Left colon (tissue), 2 donors: ENCODE results near the gene CCDC88C. TPM values are rescaled to one million over a fixed set of nuclear protein-coding genes. Genes with fewer than 3 reads are reported as not detected.
A peak's percentile ranks its signal among the peaks of the same experiment; 100 is the strongest.

Source experiments
- ATAC-seq: fragments of 200-7000 bp; cut with Tn5 transposase; one replicate; pipeline ENCODE4 v1.9.1; 2020; ENCODE audit warnings: mild to moderate bottlenecking, moderate library complexity
- DNase-seq, 2 donors: peaks; one replicate each; pipeline ENCODE4 v3.0.0-alpha.2; 2020
- intact Hi-C, 2 donors: fragments of 100-400 bp; cut with DNase I in 1 of 2; cut with micrococcal nuclease in 1 of 2; formaldehyde crosslinking; loops; one replicate each; pipeline versions ENCODE4 v1.11.2 to v1.14.0; 2022; cut with DNase I, micrococcal nuclease
- total RNA-seq, 2 donors: library from RNA; stranded (reverse); fragmentation: NEBNext Ultra II Directional; extraction: Animal tissue kit (Norgen Biotek cat#: 25700); gene quantifications; one replicate each; pipeline ENCODE4 v1.2.1, GENCODE V29; 2021
- donor health status: DM: no; HTN: no; CAD: no.
- donor health status: DM: yes; HTN: yes; CAD: no.

Gene CCDC88C
- total RNA-seq, 2 donors from 2014 or later: 52.4 to 65.8 TPM

DNA sequence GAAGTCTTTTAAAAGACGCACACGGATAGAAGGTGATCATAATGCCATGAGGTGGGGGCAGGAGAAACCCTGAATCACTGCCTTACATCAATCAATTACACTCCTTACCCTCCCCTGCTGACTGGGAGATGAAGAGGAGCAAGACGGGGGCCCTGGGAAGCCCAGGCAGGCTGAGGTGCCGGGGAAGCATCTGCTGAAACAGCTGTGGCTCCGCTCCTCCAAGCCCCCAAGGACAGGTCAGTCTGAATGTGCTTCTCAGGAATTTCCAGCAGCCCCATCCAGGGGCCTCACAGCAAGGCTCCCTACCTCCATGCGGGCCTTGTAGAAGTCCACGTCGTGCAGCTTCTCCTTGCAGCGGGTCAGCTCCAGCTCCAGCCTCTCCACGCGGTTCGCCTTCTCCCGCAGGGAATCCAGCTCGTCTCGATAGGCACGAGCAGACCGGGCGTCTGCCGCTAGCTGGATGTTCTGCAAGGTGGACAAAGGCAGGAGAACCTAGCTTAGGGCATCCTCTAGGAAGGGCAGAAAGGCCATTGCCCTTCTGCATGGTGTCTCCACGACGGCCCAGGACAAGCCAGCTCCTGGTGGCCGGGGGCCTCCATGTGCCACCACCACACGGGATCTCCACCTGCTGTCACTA is 79.8 kb downstream of the CCDC88C start:
- intact Hi-C loops: no loop called here
- ATAC-seq (no peak), DNase-seq (no peak)

- intact Hi-C loops: no loop called here
- DNase-seq (no peak), ATAC-seq (no peak)
Measured at GRCh38 chr14:91336093-91336450, 81.5 kb downstream of the CCDC88C start.

- no peak for DNase-seq
- no peak for ATAC-seq
- intact Hi-C loops: no loop called here
Measured at GRCh38 chr14:91335191-91336092, 82.2 kb downstream of the CCDC88C start.

- no peak for DNase-seq
- no peak for ATAC-seq
- intact Hi-C loops: no loop called here
Measured at GRCh38 chr14:91333650-91334039, 84.0 kb downstream of the CCDC88C start.

GRCh38 chr14:91332986-91333649 is 84.5 kb downstream of the CCDC88C start:
- ATAC-seq (peak; percentile 17), DNase-seq (no peak)
- intact Hi-C loops: no loop called here

DNA sequence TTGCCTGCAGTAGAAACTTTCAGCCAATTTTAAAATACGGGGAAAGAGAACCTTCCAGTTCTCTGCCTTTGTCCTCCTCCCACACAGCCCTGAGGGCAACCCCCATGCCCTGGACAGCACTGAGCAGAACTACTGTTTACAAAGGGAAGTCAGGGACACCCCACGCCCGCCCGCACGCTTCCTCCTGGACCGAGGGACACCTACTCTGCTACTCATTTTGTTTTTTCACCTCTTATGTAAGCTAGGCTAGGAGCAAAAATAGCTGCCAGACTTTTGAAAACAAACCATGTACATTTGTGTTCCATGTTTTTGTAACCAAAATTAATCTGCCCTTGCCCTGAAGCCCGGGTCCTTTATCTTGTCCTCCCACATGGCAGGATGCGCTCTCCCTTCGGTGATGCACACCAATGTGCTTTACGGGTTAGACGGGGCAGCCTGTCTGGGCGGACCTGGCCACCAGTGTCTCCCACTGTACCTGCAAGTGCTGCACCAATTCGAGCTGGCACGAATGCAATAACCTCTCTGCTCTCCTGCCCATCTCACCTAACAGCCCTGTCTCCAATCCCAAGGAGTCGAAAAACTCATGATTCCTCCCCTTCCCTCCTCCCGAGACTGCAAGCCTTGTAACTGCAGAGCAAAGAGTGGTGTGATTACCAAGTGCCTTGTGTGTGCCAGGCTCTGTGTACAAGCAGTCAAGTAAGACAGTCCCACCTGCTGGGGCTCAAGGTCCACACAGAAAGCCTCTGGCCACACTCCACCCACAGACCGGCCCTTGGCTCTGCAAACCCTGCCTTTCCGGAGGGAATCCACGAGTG is 85.2 kb downstream of the CCDC88C start:
- ATAC-seq (peak; percentile 96), DNase-seq (peak; percentile 66 to 73)
- intact Hi-C loops: no loop called here

DNA sequence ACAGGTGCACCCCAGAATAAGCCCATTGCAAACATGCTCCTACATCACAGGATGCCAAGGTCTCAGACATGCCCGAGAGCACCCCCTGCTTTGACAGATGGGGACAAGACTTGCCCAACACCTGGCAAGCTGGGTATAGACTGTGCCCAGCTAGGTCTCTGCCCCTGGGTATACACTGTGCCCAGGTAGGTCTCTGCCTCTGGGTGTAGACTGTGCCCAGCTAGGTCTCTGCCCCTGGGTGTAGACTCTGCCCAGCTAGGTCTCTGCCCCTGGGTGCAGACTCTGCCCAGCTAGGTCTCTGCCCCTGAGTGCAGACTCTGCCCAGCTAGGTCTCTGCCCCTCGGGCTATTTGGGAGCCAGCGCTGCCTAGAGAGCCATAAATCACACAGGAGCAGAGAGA is 85.9 kb downstream of the CCDC88C start:
- peak; percentile 45 for ATAC-seq
- intact Hi-C loops: no loop called here

GRCh38 chr14:91330856-91331255 is 86.8 kb downstream of the CCDC88C start:
- no peak for DNase-seq
- no peak for ATAC-seq
- intact Hi-C loops: no loop called here

More for the DNA sequence above, 85.9 kb downstream of the CCDC88C start:
- no peak for DNase-seq

DNA sequence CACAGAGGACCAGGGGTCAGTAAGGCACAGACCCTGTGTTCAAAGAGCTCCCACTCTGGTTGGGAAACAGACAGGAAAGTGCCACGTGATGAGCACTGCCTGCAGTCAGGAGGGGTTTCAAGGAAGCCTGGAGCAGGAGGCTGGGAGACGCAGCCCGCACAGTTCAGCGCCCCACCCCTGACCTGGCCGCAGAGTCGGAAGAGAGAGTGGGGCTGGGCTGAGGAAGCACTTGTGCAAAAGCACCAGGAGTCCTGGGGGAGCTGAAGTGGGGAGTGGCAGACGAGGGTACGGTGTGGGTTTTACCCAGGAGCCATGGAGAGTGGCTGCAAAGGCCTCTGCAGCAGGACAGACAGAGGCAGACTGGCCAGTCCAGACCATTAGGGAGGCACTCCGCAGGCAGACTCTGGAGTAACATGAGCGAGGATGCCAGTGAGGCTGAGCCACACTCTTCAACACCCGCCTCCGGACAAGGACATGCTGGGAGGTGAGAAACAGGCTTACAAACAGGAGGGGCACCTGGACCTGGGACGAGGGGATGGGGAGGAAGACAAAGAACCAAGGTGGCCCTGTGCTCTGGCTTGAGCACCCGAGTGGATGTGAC is 87.4 kb downstream of the CCDC88C start:
- intact Hi-C loops: no loop called here
- ATAC-seq (no peak), DNase-seq (no peak)

DNA sequence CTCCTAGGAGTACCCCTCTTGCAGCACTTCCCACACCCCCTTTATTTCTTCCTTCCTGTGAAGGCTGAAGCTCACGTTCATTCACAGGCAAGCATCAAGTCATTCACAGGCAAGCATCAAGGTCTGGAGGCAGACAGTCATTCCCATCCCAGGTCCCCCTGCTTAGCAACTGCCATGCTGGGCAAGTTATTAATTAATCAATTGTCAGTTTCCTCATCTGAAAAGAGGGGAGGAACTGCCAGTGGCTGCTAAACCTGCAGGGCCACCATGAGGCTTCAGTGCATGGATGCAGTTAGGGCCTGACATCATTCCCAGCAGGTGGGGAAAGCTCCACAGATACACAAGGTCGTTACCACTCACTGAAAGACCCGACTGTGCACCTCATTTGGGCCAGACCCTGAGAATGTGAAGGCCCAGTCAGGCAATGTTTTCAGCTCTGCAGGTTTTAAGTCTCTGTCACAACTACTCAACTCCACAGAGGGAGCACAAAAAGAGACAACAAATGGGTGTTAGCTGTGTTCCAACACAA is 88.1 kb downstream of the CCDC88C start:
- ATAC-seq (no peak), DNase-seq (no peak)
- intact Hi-C loops: no loop called here

- intact Hi-C loops: no loop called here
Measured at GRCh38 chr14:91328313-91329050, 89.1 kb downstream of the CCDC88C start.

GRCh38 chr14:91327661-91328312 is 89.8 kb downstream of the CCDC88C start:
- ATAC-seq: no peak
- DNase-seq: no peak
- intact Hi-C loops: no loop called here

More at GRCh38 chr14:91328313-91329050, 89.1 kb downstream of the CCDC88C start:
- no peak for ATAC-seq
- no peak for DNase-seq

DNA sequence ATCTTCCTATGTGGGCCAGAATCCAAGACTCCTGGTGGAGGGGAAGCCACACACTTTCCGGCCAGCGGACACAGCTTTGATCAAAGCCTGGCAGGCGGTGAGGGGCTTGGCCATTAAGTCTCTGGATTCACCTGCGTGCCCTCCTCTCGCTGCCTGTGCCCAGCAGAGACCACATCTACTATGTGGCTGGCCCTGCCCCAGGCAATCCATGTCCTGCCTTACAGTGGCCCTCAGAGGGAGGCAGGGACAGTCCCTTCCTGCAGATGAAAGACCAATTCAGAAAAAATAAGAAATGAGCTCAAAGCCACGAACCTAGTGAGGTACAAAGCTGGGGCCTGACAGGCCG is 90.4 kb downstream of the CCDC88C start:
- ATAC-seq: no peak
- no peak for DNase-seq
- intact Hi-C loops: no loop called here

GRCh38 chr14:91326514-91327249 is 90.9 kb downstream of the CCDC88C start:
- intact Hi-C loops: no loop called here

GRCh38 chr14:91324606-91325575 is 92.7 kb downstream of the CCDC88C start:
- intact Hi-C loops: loop anchor here in 1 of 2 donors (5.0 kb wide), 1 partner anchor 92 kb away; the partner anchor contains the start of gene CCDC88C
- DNase-seq: no peak
- ATAC-seq: no peak

More at GRCh38 chr14:91326514-91327249, 90.9 kb downstream of the CCDC88C start:
- DNase-seq (no peak), ATAC-seq (no peak)
